Astrocyte (in vitro differentiated cells and primary cell): Measurements from ENCODE around the gene ZNF586. TPM values are rescaled to one million over a fixed set of nuclear protein-coding genes. Genes with fewer than 3 reads are reported as not detected.

ENCODE experiments used
- DNase-seq: peaks from one replicate; pipeline ENCODE4 v3.0.0-alpha.2; 2010; ENCODE audit warnings: low read depth
- FAIRE-seq: peaks from 2 replicates; lab custom pipeline; 2011; peaks lifted over from hg19 to GRCh38; lab: Jason Lieb, UNC
- H2AFZ ChIP-seq: 2 replicates; pipeline ENCODE4 v1.6.0; 2012; ENCODE audit warnings: low read depth, low read length, inconsistent platforms
- H3K27ac ChIP-seq: 2 replicates; pipeline ENCODE4 v1.5.1; 2011; ENCODE audit warnings: low read depth, low read length, inconsistent platforms
- H3K27me3 ChIP-seq: 2 replicates; pipeline ENCODE4 v1.6.0; 2011; ENCODE audit warnings: low read length, inconsistent platforms; ENCODE audit not compliant: insufficient read depth
- H3K36me3 ChIP-seq: 2 replicates; pipeline ENCODE4 v1.5.1; 2011; ENCODE audit warnings: low read length, inconsistent platforms; ENCODE audit not compliant: insufficient read depth
- H3K4me1 ChIP-seq: 2 replicates; pipeline ENCODE4 v1.5.1; 2011; ENCODE audit warnings: low read length, inconsistent platforms; ENCODE audit not compliant: insufficient read depth
- H3K4me2 ChIP-seq: 2 replicates; pipeline ENCODE4 v1.6.0; 2012; ENCODE audit warnings: low read length, inconsistent platforms
- H3K4me3 ChIP-seq: 2 replicates; pipeline ENCODE4 v1.5.1; 2011; ENCODE audit warnings: low read depth, mild to moderate bottlenecking, low read length, inconsistent platforms; ENCODE audit not compliant: insufficient read depth
- H3K79me2 ChIP-seq: 2 replicates; pipeline ENCODE4 v1.6.0; 2012; ENCODE audit warnings: mild to moderate bottlenecking, low read length, inconsistent platforms; ENCODE audit not compliant: insufficient read depth
- H3K9ac ChIP-seq: 2 replicates; pipeline ENCODE4 v1.6.0; 2012; ENCODE audit warnings: mild to moderate bottlenecking, low read length, inconsistent platforms
- H3K9me3 ChIP-seq: 2 replicates; pipeline ENCODE4 v1.5.1; 2012; ENCODE audit warnings: low read depth, mild to moderate bottlenecking, low read length, inconsistent platforms; ENCODE audit not compliant: insufficient read depth
- H4K20me1 ChIP-seq: 2 replicates; pipeline ENCODE4 v1.6.0; 2012; ENCODE audit warnings: low read length, inconsistent platforms; ENCODE audit not compliant: insufficient read depth
- H3K27ac Mint-ChIP-seq: one replicate; pipeline ENCODE4 v1.8.0; 2021; ENCODE audit warnings: mild to moderate bottlenecking, mixed read lengths; ENCODE audit not compliant: unreplicated experiment
- H3K27me3 Mint-ChIP-seq: one replicate; pipeline ENCODE4 v1.8.0; 2021; ENCODE audit warnings: low read depth, mixed read lengths; ENCODE audit not compliant: unreplicated experiment
- H3K36me3 Mint-ChIP-seq: one replicate; pipeline ENCODE4 v1.8.0; 2021; ENCODE audit warnings: low read depth, mixed read lengths; ENCODE audit not compliant: unreplicated experiment
- H3K4me1 Mint-ChIP-seq: one replicate; pipeline ENCODE4 v1.8.0; 2021; ENCODE audit warnings: low read depth, mixed read lengths; ENCODE audit not compliant: unreplicated experiment
- H3K4me3 Mint-ChIP-seq: one replicate; pipeline ENCODE4 v1.8.0; 2021; ENCODE audit warnings: mild to moderate bottlenecking, moderate library complexity, mixed read lengths; ENCODE audit not compliant: unreplicated experiment
- H3K9me3 Mint-ChIP-seq: one replicate; pipeline ENCODE4 v1.8.0; 2021; ENCODE audit warnings: mild to moderate bottlenecking, mixed read lengths; ENCODE audit not compliant: unreplicated experiment
- EZH2 ChIP-seq: IDR thresholded peaks from 2 replicates; pipeline ENCODE4 v1.6.1; 2012; ENCODE audit warnings: mild to moderate bottlenecking, low read length, inconsistent platforms; ENCODE audit not compliant: insufficient read depth
- total RNA-seq: library from RNA; stranded (reverse); gene quantifications from 2 replicates; pipeline ENCODE4 v1.2.1, GENCODE V29; 2021
- TF ChIP-seq, protein P1 (sequence below): IDR thresholded peaks from 2 replicates; pipeline ENCODE4 v1.5.1; 2011; ENCODE audit warnings: low read depth, mild to moderate bottlenecking, inconsistent platforms, low read length, moderate library complexity; ENCODE audit not compliant: insufficient read depth

ZNF586 gene
- total RNA-seq, 1 donor from 2014 or later = 11.5 TPM

DNA sequence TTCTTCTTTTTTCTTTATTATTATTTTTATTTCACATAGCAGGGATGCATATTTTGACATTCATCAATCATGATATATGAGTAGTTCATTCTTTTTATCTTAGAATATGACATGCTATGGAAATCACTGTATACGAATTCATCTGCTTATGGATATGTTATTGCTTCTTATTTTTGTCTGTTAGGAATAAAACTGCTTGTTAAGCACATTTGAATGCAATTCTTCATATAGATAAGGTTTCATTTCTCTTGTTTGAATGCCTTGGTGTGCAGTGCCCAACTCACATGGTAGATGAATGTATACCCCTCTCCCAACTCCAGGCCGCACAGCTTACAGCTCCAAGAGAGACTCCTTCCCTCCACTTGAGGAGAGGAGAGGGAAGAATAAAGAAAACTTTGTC lies 11.5 kb upstream of the ZNF586 start:
- no peak overlapping the region for H2AFZ ChIP-seq
- TF ChIP-seq, protein P1, sequence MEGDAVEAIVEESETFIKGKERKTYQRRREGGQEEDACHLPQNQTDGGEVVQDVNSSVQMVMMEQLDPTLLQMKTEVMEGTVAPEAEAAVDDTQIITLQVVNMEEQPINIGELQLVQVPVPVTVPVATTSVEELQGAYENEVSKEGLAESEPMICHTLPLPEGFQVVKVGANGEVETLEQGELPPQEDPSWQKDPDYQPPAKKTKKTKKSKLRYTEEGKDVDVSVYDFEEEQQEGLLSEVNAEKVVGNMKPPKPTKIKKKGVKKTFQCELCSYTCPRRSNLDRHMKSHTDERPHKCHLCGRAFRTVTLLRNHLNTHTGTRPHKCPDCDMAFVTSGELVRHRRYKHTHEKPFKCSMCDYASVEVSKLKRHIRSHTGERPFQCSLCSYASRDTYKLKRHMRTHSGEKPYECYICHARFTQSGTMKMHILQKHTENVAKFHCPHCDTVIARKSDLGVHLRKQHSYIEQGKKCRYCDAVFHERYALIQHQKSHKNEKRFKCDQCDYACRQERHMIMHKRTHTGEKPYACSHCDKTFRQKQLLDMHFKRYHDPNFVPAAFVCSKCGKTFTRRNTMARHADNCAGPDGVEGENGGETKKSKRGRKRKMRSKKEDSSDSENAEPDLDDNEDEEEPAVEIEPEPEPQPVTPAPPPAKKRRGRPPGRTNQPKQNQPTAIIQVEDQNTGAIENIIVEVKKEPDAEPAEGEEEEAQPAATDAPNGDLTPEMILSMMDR = no peak
- no peak for TF ChIP-seq EZH2
- Mint-ChIP-seq H3K9me3 (no peaks in the 10 kb centered on the region), H3K27ac (no peak overlapping the region), H3K4me3 (no peak overlapping the region), H3K36me3 (peaks cover 54% of the 10 kb centered on the region), H3K27me3 (no peaks in the 10 kb centered on the region), H3K4me1 (no peaks in the 10 kb centered on the region)
- no peaks in the 10 kb centered on the region for H3K4me1 ChIP-seq
- H3K36me3 ChIP-seq = peaks cover 37% of the 10 kb centered on the region
- no peak for FAIRE-seq
- DNase-seq = no peak
- H3K4me2 ChIP-seq = no peak overlapping the region
- H3K9ac ChIP-seq = no peak overlapping the region
- H3K79me2 ChIP-seq = peaks cover 4% of the 10 kb centered on the region
- H3K9me3 ChIP-seq = peaks cover 41% of the 10 kb centered on the region
- no peak overlapping the region for H3K27ac ChIP-seq
- H3K27me3 ChIP-seq = no peaks in the 10 kb centered on the region
- H4K20me1 ChIP-seq = no peaks in the 10 kb centered on the region
- H3K4me3 ChIP-seq = no peak overlapping the region

DNA sequence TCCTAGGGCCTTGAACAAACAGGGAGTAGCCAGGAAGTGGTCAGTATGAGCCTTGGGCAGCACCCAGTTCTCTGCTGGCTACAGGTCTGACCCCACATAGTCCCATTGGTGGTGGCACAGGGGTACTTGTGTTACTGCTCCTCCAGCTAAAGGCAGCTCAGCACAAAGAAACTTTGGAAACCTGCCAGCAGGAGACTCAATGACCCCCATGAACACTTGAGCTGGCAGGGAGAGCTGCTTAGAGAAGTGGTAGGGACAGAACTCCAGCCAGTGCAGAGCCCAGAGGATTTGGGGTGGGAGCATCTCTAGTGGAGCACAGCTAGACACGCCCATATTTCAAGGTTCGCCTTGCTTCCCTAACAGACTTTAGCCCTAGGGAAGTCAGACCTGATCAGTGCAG lies 10.4 kb upstream of the ZNF586 start:
- no peak for TF ChIP-seq EZH2
- TF ChIP-seq, protein P1 = no peak
- DNase-seq (no peak), FAIRE-seq (no peak)
- Histone ChIP-seq H3K9me3 (peaks cover 30% of the 10 kb centered on the region), H3K4me1 (no peaks in the 10 kb centered on the region), H3K27ac (no peak overlapping the region), H3K27me3 (no peaks in the 10 kb centered on the region), H3K79me2 (peaks cover 4% of the 10 kb centered on the region), H4K20me1 (no peaks in the 10 kb centered on the region), H3K9ac (no peak overlapping the region), H3K4me2 (no peak overlapping the region), H3K36me3 (peaks cover 25% of the 10 kb centered on the region), H3K4me3 (no peak overlapping the region), H2AFZ (no peak overlapping the region)
- Mint-ChIP-seq H3K4me1 (no peaks in the 10 kb centered on the region), H3K9me3 (no peaks in the 10 kb centered on the region), H3K27me3 (no peaks in the 10 kb centered on the region), H3K36me3 (peaks cover 53% of the 10 kb centered on the region), H3K27ac (no peak overlapping the region), H3K4me3 (no peak overlapping the region)

DNA sequence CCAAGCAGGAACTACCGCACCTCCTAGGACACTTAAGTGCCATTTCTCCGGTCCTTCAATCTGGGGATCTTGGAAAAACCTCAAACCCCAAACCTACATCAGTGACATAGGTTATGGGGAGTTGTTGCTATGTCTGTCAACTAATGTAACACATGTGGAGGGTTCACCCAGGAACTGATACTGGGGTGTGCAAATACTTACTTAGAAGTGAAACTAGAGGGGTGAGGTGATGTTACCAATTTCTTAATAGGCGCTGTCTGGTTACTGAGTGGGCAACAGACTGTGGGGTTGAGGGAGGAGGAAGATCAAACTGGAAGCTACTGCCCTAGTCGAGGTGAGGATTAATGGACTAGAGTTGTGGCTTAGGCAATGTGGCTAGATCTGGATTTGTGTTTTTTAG lies 1.9 kb downstream of the ZNF586 start:
- H3K36me3 Mint-ChIP-seq = peaks cover 23% of the 10 kb centered on the region
- no peak overlapping the region for H2AFZ ChIP-seq

More for the DNA sequence above, 1.9 kb downstream of the ZNF586 start:
- H3K27ac ChIP-seq = no peak overlapping the region
- peaks cover 9% of the 10 kb centered on the region for H3K9me3 ChIP-seq
- Mint-ChIP-seq H3K4me3 (peak overlapping the region; percentile 62), H3K9me3 (peaks cover 2% of the 10 kb centered on the region), H3K4me1 (peaks cover 14% of the 10 kb centered on the region), H3K27me3 (no peaks in the 10 kb centered on the region), H3K27ac (no peak overlapping the region)
- H3K27me3 ChIP-seq = no peaks in the 10 kb centered on the region
- no peaks in the 10 kb centered on the region for H3K4me1 ChIP-seq
- peaks cover 6% of the 10 kb centered on the region for H3K36me3 ChIP-seq
- FAIRE-seq (no peak), DNase-seq (no peak)
- H4K20me1 ChIP-seq = peaks cover 22% of the 10 kb centered on the region
- peaks cover 61% of the 10 kb centered on the region for H3K79me2 ChIP-seq
- H3K4me3 ChIP-seq = no peak overlapping the region
- H3K4me2 ChIP-seq = no peak overlapping the region
- H3K9ac ChIP-seq = no peak overlapping the region
- TF ChIP-seq, protein P1 = no peak
- TF ChIP-seq EZH2 = no peak
